HL-60/S4 (cell line): Measurements from ENCODE around the gene GPC5.
"Not testable (repeated sequence)": the region's sequence is repeated elsewhere in the genome, so short reads cannot be mapped to it uniquely, and the experiment has no call there.

Experiments
- in situ Hi-C: fragments of 300-500 bp; cut with MboI; formaldehyde crosslinking; loops from 2 replicates; pipeline ENCODE4 v1.14.3; 2022; ENCODE audit warnings: low sequenced_read_pairs

GPC5 gene

DNA sequence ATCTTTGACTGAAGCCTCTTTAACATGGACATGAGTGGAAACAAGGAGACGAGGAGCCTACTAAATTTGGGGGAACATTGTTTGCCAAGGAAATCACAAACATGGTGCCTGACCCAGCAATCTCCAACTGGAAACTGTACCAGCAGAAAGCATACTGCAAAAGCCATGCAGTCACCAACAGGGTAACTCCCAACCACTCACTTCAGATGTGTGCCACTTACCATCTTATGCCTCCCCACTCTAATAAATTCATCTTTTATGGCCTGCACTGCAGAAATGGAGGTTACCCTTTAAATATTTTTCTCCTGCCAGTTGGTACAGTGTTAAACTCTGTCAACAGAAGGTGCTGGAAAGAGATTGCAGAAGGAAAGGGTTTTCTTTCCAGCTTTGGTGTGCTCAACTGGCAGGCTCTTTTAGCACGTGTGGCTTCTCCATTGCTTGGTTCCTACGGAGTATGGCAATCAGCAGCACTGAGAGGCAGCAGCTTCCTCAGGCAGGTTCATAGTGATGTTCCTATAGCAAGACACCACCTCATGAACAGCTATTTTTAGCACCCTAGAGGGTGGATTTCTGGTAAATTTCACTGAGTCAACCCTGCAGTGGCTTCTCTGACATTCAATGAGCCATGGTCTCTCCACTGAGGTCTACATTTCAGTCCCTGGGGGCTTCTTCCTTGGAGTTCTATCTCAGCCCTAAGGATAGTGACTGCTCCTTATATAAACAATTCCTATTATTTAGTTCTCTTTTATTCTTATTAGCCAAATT, 29.6 kb upstream of the GPC5 start:
- in situ Hi-C loops = no loop called here

DNA sequence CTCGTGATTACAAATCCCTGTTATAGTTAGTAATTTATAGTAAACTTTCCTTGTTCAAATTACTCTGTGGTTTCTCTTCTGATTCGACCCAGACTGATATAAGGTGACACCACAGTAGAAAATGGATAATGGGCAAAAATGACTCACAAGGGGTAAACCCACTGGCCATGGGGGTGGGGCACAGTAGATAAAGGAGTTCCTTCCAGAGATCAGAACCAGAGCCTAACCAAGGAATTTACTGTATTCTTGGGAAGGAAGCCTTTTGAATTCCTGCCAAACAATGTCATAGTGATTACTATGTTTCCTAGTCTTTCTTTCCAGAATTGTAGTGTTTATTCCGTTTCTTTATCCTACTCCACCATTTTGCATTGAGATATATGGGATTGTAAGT, 29.0 kb upstream of the GPC5 start:
- in situ Hi-C loops = no loop called here

DNA sequence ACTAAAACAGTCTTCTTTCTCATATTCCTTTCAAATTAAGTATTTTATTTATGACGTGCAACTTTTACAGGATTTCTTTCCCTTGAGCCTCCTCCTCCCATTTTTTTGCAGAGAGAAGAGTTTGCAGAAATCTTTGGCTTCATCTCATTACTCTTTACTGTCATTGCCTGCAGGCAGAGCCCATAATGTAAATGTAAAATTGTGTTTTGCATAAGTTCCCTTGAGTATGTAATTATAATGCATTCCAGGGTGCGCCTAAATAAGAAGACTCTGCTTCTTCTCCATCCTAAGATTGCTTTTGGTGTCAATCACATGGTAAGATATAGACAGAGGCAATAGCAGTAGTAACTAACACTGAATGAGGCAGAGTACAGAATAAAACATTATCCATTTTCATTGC, 27.9 kb upstream of the GPC5 start:
- in situ Hi-C loops = no loop called here

DNA sequence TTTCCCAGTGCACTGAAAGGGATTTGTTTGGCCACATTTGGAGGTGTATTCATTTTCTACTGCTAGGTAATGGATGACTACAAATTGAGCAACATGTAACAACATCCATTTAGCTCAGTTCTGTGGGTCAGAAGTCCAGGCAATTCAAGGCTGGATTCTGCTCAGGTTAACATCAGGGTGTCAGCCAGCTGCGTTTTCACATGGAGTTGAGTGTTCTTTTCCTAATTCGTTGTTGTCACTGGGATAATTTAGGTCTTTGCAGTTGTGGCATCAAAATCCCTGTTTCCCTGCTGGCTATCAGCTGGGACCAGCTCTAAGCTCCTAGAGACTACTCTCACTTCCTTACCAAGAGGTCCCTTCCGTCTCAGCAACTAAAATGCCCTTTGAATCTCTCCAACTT, 25.5 kb upstream of the GPC5 start:
- in situ Hi-C loops = no loop called here

DNA sequence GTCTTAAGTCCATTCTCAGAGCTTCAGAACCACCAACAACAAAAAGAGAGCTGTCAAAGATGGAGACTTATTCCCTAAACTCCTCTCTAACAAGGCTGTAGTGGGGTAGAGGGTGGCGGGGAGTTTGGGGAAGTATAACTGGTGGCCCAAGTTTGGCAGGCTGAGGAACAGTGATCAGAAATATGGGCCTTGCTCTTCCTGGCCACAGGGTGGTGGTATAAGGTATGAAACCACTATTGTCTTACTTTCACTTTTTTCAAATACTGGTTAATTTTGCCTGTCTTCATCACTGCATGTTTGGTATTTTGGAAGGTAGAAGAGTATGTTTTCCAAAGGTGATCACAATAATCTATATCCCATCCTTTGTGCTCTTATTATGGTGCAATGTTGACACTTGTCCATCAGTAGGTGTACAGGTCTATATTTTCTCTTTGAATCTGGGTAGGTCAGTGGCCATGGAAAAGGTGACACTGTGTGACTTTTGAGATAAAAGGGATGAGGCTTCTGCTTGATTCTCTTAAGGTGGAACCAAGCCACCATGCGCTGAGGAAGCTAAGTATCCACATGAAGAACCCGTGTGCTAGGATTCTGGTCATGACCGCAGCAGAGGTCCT, 23.2 kb upstream of the GPC5 start:
- in situ Hi-C loops = no loop called here

DNA sequence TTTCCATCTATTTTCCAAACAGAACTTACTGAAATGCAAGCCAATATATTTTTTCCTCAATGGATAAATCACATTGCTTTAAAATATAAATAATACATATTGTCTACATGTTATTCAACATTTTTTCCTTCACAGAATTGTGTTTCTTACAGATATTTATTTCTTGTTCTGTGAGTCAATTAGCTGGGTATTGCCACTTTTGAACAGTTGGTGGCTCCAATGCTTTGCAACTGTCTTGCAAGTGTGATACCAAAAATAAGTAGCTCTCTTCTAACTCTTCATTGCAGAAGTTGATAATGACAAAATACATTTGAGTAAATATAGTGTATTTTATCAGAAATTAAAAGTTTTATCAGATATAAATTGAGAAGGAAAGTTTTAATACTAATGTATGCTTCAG, 17.1 kb upstream of the GPC5 start:
- in situ Hi-C loops = no loop called here

DNA sequence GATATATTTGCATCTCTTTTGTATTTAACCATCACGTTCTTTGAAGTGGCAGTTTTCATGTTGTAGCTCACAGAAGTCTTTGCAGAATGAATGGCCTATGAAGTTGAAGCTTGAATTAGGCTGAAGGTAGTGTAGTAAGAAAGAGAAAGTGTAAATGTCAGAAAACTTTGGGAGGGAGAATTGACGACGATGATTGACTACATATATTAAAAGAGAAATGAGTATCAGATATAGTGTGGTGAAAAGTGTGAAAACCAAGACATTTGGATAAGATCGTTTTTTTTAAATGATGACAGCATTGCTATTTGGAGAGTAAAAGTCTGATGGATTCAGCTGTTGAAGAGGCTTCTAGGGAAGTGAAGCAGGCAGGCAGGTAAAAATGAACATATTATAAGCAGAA, 14.6 kb upstream of the GPC5 start:
- in situ Hi-C loops = no loop called here

DNA sequence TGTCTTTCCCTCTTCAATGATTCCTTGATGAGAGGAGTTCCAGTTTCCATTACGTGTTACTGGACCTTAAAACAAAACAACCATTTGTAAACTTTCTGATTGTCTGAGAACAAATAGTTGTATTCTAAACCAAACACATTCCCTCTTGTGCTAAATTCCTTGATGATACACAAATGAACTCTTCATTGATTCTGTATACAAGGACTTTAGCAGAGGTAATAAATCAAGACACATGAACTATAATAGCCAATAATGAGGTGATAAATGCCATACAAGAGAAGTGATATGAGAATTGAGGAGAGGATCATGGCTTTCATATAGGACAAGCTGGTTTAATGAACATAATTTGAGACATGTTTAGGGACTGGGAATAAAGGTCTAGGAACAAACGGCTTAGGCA, 13.5 kb upstream of the GPC5 start:
- in situ Hi-C loops = no loop called here

DNA sequence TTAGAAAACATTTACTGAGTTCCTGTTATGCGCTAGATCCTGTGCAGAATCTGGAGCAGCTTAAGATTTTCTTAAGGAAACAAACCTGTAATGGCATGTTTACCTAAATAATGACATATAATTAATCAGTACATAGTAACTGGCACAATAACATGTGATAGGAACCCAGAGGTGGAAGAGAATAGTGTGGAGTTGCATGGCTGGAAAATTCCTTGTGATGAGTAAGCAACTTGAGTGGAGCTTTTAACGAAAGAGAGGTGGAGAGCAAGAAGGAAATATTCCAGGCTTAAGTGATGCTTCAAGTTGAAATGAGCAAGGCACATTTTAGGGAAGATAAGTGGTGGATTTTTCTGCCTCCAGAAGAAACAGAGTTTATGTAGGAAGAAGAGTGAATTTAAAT, 9.2 kb upstream of the GPC5 start:
- in situ Hi-C loops = no loop called here

DNA sequence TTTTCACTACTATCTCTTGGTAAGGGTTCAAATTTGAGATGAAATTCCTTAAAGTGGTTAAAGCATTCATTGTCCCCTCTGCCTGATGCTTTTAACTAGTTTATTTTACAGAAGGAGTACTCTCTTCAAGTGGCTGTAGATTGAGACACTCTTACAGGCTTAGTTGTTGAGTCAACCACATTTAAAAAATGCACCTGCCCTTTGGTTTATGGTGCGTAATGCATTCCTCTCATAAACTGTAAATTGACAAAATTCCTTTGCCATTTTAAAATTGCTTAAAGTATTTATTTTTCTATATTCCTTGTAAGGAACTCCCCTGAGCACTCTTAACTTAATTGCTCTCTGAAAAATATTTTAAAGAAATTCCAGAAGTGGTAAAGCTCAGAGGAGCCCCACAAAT, 826 bp upstream of the GPC5 start:
- in situ Hi-C loops = no loop called here

DNA sequence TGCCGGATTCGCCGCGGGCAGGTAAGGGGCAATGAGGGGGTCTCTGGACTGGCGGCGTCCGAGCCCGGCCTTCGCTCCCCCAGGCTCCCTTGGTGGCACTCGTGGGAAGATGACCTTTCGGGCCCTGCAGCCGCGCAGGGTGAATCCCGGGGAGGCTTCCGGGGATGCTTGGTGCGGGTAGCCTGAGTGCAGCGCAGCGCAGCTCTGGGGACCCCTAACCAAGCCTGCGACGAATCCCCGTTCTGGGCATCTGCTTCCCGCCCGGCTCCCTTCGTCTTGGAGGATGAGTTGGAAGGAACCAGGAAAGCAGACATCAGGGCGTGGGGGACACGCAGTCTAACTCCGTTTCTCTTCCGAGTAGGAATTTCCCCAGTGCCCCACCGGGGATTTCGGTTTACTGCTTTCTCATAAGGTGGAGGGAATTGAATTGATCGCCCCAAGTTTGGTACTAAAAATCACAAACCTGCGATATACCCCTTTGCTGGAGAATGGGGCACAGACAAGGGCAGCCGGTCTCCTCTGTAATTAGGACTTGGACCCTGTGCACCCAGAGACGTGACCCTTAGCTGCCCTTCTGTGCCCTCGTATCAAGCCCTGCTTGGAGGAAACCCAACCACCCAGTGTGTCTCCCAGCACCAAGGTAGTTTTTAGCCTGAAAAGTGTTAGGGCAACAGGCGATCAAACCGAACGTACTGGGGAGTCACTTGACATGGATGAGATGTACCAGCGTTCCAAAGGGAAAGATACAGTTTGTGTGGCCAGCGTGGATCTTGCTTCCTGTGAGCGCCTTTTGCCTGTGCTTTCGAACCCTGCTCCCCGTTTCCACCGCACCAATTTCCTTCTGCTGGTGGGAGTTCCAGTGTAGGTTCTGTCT, 1.0 kb downstream of the GPC5 start:
- in situ Hi-C loops = no loop called here

DNA sequence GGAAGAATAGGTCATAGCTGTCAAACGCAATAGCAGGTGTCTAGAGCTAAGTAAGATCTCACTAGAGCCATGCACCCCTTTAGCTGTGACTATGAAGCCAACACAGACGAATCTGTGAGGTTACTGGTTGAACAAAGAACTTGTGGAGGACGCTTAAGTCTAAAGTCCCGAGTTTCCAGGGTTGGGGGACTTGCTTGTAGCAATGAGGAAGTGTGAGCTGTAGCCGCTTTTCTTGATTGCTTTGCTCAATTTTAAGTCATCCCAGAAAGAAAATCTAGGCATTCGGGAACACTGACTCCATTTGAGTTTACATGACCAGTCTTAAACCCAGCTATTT, 1.6 kb downstream of the GPC5 start:
- in situ Hi-C loops = no loop called here

DNA sequence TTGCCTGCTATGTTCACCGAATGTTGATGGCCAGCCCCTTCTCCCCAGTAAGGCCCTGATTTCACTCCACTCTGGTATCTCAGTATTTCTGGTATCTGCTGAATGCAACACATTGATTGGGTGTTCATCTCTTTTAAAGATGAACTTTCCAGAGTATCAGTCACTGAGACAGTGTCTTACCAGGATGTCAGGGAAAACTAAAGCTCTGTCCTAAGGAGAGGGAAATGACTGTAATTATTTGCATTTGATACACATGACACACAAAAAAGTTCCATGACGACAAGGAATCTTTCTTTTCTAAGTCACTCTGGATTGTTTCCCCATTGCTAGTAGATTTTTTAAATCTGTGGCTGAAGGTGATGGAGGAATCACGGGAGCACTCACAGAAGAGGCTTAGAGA, 2.2 kb downstream of the GPC5 start:
- in situ Hi-C loops = no loop called here

DNA sequence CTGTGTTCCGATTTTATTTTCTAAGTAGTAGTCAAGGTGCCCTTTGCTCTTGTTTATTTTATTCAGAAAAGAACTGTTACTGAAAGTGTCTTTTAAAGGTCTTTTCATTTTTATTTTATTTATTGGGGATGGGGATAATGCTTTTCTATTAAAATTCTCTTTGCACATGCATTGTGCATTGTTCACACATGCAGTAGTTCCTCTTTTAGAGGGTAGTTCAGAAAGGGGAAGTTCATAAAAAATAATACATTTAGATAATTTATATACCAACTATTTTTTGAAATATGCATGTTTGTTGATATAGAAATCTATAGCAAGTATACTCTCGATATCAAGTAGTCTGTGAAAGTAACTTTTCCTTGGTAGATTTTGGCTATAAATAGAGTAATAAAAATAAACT, 3.5 kb downstream of the GPC5 start:
- in situ Hi-C loops = no loop called here

DNA sequence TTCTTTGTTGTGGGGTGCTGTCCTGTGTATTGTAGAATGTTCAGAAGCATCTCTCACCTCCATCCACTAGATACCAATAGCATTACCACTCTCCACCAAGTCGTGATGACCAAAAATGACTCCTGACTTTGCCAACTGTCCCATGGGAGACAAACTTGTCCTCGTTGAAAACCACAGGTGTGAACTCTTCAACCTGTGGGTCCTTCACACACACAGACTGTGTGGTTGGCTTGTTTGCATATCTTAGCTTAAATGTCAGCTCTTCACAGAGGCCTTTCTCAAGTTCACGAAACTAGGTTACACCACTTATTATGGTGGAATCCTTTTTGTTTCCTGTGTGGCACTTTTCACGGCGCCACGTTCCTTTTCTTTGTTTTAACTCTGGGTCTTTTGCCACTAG, 6.8 kb downstream of the GPC5 start:
- in situ Hi-C loops = no loop called here

DNA sequence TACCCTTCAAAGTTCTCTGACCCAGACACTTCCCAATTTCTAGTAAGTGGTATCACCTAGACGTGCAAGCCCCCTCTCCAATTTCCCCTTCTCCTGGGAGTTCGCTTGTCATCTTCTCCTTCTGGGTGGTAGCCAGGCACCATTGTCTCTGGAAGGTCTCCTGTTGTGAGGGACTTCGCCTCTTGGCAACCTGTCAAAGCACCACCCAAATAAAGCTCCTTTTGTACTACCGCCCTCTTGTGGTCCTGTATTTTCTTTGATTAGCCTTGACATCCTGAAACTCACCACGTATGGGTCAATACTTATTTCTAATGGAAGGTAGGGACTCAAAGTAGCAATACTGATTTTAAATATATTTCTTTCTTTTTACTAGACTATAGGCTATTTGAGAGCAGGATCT, 8.2 kb downstream of the GPC5 start:
- in situ Hi-C loops = no loop called here

DNA sequence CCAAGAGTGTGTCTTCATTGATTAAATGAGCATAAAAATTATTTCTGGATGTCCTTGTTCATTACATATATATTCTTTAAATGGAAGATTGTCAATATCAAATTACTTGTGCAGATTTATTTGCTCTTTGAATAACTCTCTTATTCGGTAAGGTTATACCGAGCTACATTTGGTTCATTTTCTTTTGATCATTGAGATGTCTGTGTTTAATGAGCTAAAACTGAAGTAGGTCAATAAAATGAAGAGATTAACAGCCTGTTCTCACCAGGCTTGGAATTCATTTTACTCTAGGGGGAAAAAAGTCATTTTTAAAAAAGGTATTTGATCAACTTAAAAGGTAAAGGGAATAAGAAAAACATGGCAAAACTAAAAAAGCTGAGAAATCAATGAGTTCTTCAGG, 10.6 kb downstream of the GPC5 start:
- in situ Hi-C loops = no loop called here

DNA sequence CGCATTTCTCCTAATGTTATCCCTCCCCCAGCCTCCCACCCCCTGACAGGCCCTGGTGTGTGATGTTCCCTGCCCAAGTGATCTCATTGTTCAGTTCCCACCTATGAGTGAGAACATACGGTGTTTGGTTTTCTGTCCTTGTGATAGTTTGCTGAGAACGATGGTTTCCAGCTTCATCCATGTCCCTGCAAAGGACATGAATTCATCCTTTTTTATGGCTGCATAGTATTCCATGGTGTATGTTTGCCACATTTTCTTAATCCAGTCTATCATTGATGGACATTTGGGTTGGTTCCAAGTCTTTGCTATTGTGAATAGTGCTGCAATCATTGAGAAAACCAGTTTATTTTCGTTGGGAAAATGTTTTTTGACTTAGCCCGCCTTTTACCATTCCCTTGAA, 18.2 kb downstream of the GPC5 start:
- in situ Hi-C loops = not testable (repeated sequence)

DNA sequence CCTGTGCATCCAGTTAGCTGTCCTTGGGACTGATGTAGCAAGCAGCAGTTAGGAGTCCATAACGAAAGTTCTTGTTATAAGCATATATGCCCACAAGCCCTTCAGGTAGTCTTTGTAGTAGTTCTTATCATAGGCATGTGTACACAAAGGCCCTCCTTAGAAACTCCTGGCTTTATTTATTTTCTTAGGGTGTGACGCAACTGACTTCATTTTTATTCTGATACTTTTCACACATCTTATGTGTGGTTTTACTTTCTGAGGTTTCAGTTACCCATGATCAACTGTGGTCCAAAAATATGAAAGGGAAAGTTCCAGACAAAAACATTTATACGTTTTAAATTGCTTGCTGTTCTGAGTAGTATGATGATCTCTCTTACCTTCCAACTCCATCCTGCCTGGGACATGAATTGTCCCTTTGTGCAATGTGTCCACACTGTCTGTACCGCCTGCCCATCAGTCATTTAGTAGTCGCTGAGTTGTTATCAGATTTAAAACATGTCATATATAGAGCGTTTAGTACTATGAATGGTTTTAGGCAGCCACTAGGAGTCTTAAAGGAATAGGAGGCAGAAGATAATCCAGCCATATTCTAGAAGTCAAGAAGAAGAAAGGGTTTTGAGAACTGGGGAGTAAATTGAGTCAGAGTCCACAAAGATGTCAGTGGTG, 19.4 kb downstream of the GPC5 start:
- in situ Hi-C loops = no loop called here

DNA sequence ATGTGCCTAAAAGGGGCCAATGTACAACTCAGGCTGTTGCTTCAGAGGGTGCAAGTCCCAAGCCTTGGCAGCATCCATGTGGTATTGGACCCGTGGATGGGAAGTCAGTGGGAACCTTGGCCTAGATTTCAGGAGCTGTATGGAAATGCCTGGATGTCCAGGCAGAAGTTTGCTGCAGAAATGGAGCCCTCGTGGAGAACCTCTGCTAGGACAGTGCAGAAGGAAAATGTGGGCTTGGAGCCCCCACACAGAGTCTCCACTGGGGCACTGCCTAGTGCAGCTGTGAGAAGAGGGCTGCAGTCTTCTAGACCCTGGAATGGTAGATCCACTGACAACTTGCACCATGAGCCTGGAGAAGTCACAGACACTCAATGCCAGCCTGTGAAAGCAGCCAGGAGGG, 28.5 kb downstream of the GPC5 start:
- in situ Hi-C loops = no loop called here

DNA sequence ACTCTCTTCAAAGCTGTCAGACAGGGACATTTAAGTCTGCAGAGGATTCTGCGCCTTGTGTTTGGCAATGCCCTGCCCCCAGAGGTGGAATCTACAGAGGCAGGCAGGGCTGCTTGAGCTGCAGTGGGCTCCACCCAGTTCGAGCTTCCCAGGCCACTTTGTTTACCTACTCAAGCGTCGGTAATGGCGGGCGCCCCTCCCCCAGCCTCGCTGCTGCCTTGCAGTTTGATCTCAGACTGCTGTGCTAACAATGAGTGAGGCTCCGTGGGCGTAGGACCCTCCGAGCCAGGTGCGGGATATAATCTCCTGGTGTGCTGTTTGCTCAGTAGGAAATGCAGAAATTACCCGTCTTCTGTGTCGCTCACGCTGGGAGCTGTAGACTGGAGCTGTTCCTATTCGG, 40.3 kb downstream of the GPC5 start:
- in situ Hi-C loops = not testable (repeated sequence)

DNA sequence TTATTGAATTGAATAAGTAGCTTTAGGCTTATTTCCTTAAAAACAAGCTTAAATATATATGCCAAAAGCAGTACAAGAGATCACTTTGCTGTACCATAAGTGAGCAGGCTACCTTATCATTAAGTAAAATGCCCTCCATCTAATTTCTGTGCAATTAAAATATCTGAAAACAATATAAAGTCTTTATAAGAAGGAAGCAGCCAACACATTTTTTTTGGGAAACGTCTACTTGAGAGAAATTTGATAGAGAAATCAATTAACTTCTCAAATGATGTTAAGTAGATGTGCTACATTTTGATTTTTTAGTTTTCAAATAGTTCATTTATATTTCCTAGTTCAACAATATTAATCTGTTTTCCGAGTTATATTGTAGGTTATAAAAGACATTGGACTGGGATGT, 52.5 kb downstream of the GPC5 start:
- in situ Hi-C loops = no loop called here
